GM06990 (cell line): ENCODE measurements around the gene ZNF532.
A peak's percentile ranks its signal among the peaks of the same experiment; 100 is the strongest.
"Not testable (repeated sequence)": the region's sequence is repeated elsewhere in the genome, so short reads cannot be mapped to it uniquely, and the experiment has no call there.

Experiments
- DNase-seq: peaks from one replicate; pipeline ENCODE4 v3.0.0-alpha.2; 2011; ENCODE audit not compliant: insufficient read length; ENCODE audit errors: extremely low read depth
- H3K27me3 ChIP-seq: replicated peaks from 2 replicates; pipeline ENCODE4 v1.6.0; 2011; ENCODE audit warnings: low read length; ENCODE audit not compliant: control insufficient read depth, insufficient read depth
- H3K36me3 ChIP-seq: 2 replicates; pipeline ENCODE4 v1.5.1; 2011; ENCODE audit warnings: low read length; ENCODE audit not compliant: control insufficient read depth, insufficient read depth
- H3K4me3 ChIP-seq: replicated peaks from 2 replicates; pipeline ENCODE4 v1.5.1; 2011; ENCODE audit warnings: low read depth, mild to moderate bottlenecking, control low read depth, low read length
- CTCF ChIP-seq: IDR thresholded peaks from 2 replicates; pipeline ENCODE4 v1.5.1; 2011; ENCODE audit warnings: low read length, control low read depth, mild to moderate bottlenecking, inconsistent platforms; ENCODE audit not compliant: insufficient read depth, poor library complexity, severe bottlenecking

ZNF532 gene

GRCh38 chr18:58864146-58865032 is at the start of gene ZNF532:
Gene ZNF532, plus strand, starts transcription at chr18:58864877. CDS start in a region left out here.
- no peak for TF ChIP-seq CTCF
- H3K36me3 ChIP-seq = no peaks in the 10 kb centered on the region
- no peak for DNase-seq
- peak within 1 kb of the TSS; percentile 15; the same call in 1 of the 2 replicates for H3K4me3 ChIP-seq
- H3K27me3 ChIP-seq = no peaks in the 10 kb centered on the region; the same call in 1 of the 2 replicates

- Histone ChIP-seq H3K27me3 (no peaks in the 10 kb centered on the region), H3K4me3 (no peak overlapping the region), H3K36me3 (no peaks in the 10 kb centered on the region)
- no peak for TF ChIP-seq CTCF
- DNase-seq = peak; percentile 49
Measured at GRCh38 chr18:58819051-58819450, 45.6 kb upstream of the ZNF532 start.

GRCh38 chr18:58820251-58820650 is 44.4 kb upstream of the ZNF532 start:
- DNase-seq = no peak
- TF ChIP-seq CTCF = no peak
- H3K36me3 ChIP-seq = no peaks in the 10 kb centered on the region
- no peaks in the 10 kb centered on the region for H3K27me3 ChIP-seq
- H3K4me3 ChIP-seq = no peak overlapping the region

- Histone ChIP-seq H3K4me3 (no peak overlapping the region), H3K36me3 (no peaks in the 10 kb centered on the region), H3K27me3 (no peaks in the 10 kb centered on the region)
- no peak for TF ChIP-seq CTCF
- DNase-seq = no peak
Measured at GRCh38 chr18:58822944-58823343, 41.7 kb upstream of the ZNF532 start.

GRCh38 chr18:58823412-58823811 is 41.3 kb upstream of the ZNF532 start:
- no peak for TF ChIP-seq CTCF
- H3K27me3 ChIP-seq = no peaks in the 10 kb centered on the region
- no peaks in the 10 kb centered on the region for H3K36me3 ChIP-seq
- DNase-seq = no peak
- H3K4me3 ChIP-seq = no peak overlapping the region

GRCh38 chr18:58826926-58827325 is 37.8 kb upstream of the ZNF532 start:
- not testable (repeated sequence) for H3K4me3 ChIP-seq, H3K27me3 ChIP-seq, DNase-seq, H3K36me3 ChIP-seq
